IMR-90 (cell line): ENCODE measurements around the gene CCDC179. TPM values are rescaled to one million over a fixed set of nuclear protein-coding genes. Genes with fewer than 3 reads are reported as not detected.

ENCODE experiments used
- ATAC-seq: fragments of 200-7000 bp; cut with Tn5 transposase; 2 replicates; pipeline ENCODE4 v1.9.1; 2020; ENCODE audit warnings: low read depth, mild to moderate bottlenecking, moderate library complexity
- BruUV-seq: library from RNA; stranded (reverse); fragments of 400-500 nt; replicated peaks from 2 replicates; lab custom pipeline; 2021; lab: Mats Ljungman, UMichigan
- CTCF ChIA-PET: fragments of 300-600 bp; formaldehyde crosslinking; extraction: SDS; loops from one replicate; lab custom pipeline; 2021; ENCODE audit warnings: antibody characterized with exemption; lab: Yijun Ruan, JAX
- POLR2A ChIA-PET: fragments of 300-600 bp; sonication (Branson Sonifier 250); formaldehyde crosslinking; loops from one replicate; lab custom pipeline; 2022; ENCODE audit warnings: antibody characterized with exemption; ENCODE audit not compliant: unreplicated experiment; lab: Charles Lee
- DNase-seq: peaks from one replicate; pipeline ENCODE4 v3.0.0; 2013
- H2AFZ ChIP-seq: replicated peaks from 2 replicates; pipeline ENCODE3; 2013; ENCODE audit warnings: low read length, mild to moderate bottlenecking; ENCODE audit not compliant: poor library complexity
- H2AK5ac ChIP-seq: 2 replicates; pipeline ENCODE4 v1.6.1; 2013; ENCODE audit warnings: low read depth, low read length, inconsistent platforms
- H2AK9ac ChIP-seq: replicated peaks from 2 replicates; pipeline ENCODE3; 2013; ENCODE audit warnings: mild to moderate bottlenecking, low read depth, low read length, moderate library complexity; ENCODE audit not compliant: poor library complexity
- H2BK120ac ChIP-seq: 2 replicates; pipeline ENCODE4 v1.6.1; 2013; ENCODE audit warnings: low read depth, low read length, inconsistent platforms
- H2BK15ac ChIP-seq: 3 replicates; pipeline ENCODE4 v1.6.1; 2013; ENCODE audit warnings: low read depth, low read length, inconsistent platforms
- H2BK20ac ChIP-seq: 2 replicates; pipeline ENCODE4 v1.6.1; 2013; ENCODE audit warnings: low read depth, mild to moderate bottlenecking, inconsistent platforms, low read length, moderate library complexity
- H2BK5ac ChIP-seq: 2 replicates; pipeline ENCODE4 v1.6.1; 2013; ENCODE audit warnings: mild to moderate bottlenecking, low read depth, low read length, inconsistent platforms; ENCODE audit not compliant: poor library complexity, severe bottlenecking
- H3K14ac ChIP-seq: replicated peaks from 2 replicates; pipeline ENCODE4 v1.6.1; 2013; ENCODE audit warnings: low read depth, low read length, inconsistent platforms
- H3K18ac ChIP-seq: 2 replicates; pipeline ENCODE4 v1.6.1; 2013; ENCODE audit warnings: low read depth, low read length, control low read depth
- H3K23ac ChIP-seq: 2 replicates; pipeline ENCODE4 v1.6.1; 2013; ENCODE audit warnings: low read depth, low read length, inconsistent platforms
- H3K27ac ChIP-seq: 2 replicates; pipeline ENCODE4 v1.5.1; 2013; ENCODE audit warnings: mild to moderate bottlenecking, control low read depth, low read length; ENCODE audit not compliant: insufficient read depth
- H3K27me3 ChIP-seq: 2 replicates; pipeline ENCODE4 v1.6.1; 2013; ENCODE audit warnings: low read length; ENCODE audit not compliant: control insufficient read depth, insufficient read depth
- H3K36me3 ChIP-seq: 2 replicates; pipeline ENCODE4 v1.6.1; 2013; ENCODE audit warnings: low read length, mixed read lengths; ENCODE audit not compliant: control insufficient read depth, insufficient read depth
- H3K4ac ChIP-seq: 2 replicates; pipeline ENCODE4 v1.6.1; 2013; ENCODE audit warnings: low read depth, low read length, inconsistent platforms
- H3K4me1 ChIP-seq: 2 replicates; pipeline ENCODE4 v1.6.1; 2013; ENCODE audit warnings: low read length, mixed read lengths; ENCODE audit not compliant: control insufficient read depth, insufficient read depth
- H3K4me2 ChIP-seq: 2 replicates; pipeline ENCODE4 v1.6.1; 2013; ENCODE audit warnings: low read depth, mild to moderate bottlenecking, control low read depth, low read length, moderate library complexity
- H3K4me3 ChIP-seq: 2 replicates; pipeline ENCODE4 v1.5.1; 2013; ENCODE audit warnings: low read depth, mild to moderate bottlenecking, control low read depth, low read length, moderate library complexity; ENCODE audit not compliant: insufficient read depth
- H3K56ac ChIP-seq: 2 replicates; pipeline ENCODE4 v1.6.1; 2013; ENCODE audit warnings: low read length, inconsistent platforms; ENCODE audit not compliant: insufficient read depth; ENCODE audit errors: extremely low read depth
- H3K79me1 ChIP-seq, 2 experiments: 2 replicates each; pipeline ENCODE4 v1.6.1; 2013; ENCODE audit warnings: low read length in 2 of 2, inconsistent platforms in 1 of 2, low read depth in 1 of 2
- H3K9ac ChIP-seq: 2 replicates; pipeline ENCODE4 v1.6.1; 2013; ENCODE audit warnings: low read depth, low read length, control low read depth
- H3K9me1 ChIP-seq: 2 replicates; pipeline ENCODE4 v1.6.1; 2013; ENCODE audit warnings: low read length, inconsistent platforms; ENCODE audit not compliant: insufficient read depth
- H3K9me3 ChIP-seq: 2 replicates; pipeline ENCODE4 v1.6.1; 2013; ENCODE audit warnings: low read length; ENCODE audit not compliant: control insufficient read depth, insufficient read depth
- H4K20me1 ChIP-seq: 2 replicates; pipeline ENCODE4 v1.6.1; 2013; ENCODE audit warnings: low read length, inconsistent platforms; ENCODE audit not compliant: insufficient read depth
- H4K5ac ChIP-seq: 2 replicates; pipeline ENCODE4 v1.6.1; 2013; ENCODE audit warnings: mild to moderate bottlenecking, low read depth, low read length, control low read depth
- H4K8ac ChIP-seq, 2 experiments: 2 replicates each; pipeline ENCODE4 v1.6.1; 2013; ENCODE audit warnings: low read depth in 2 of 2, low read length in 2 of 2, control low read depth in 1 of 2, inconsistent platforms in 1 of 2
- H4K91ac ChIP-seq: 2 replicates; pipeline ENCODE4 v1.6.1; 2013; ENCODE audit warnings: low read depth, low read length, inconsistent platforms; ENCODE audit not compliant: insufficient read depth
- BHLHE40 ChIP-seq: fragments of 150-350 bp; IDR thresholded peaks from 2 replicates; pipeline ENCODE4 v1.6.1; 2016; ENCODE audit warnings: mild to moderate bottlenecking, low read depth, low read length
- CEBPB ChIP-seq: IDR thresholded peaks from 2 replicates; pipeline ENCODE4 v1.6.1; 2012; ENCODE audit warnings: low read depth, low read length, improper control_type of control experiment
- CHD1 ChIP-seq: IDR thresholded peaks from 2 replicates; pipeline ENCODE4 v1.6.1; 2012; ENCODE audit warnings: low read depth, low read length, improper control_type of control experiment
- CTCF ChIP-seq: conservative IDR thresholded peaks from 2 replicates; pipeline ENCODE4 v1.5.1; 2012; ENCODE audit warnings: mild to moderate bottlenecking, low read depth, low read length, improper control_type of control experiment
- ELK1 ChIP-seq: fragments of 150-350 bp; IDR thresholded peaks from 2 replicates; pipeline ENCODE4 v1.6.1; 2016; ENCODE audit warnings: low read depth, mild to moderate bottlenecking, low read length, moderate library complexity, borderline replicate concordance
- FOS ChIP-seq: fragments of 150-350 bp; IDR thresholded peaks from 2 replicates; pipeline ENCODE4 v1.6.1; 2016; ENCODE audit warnings: low read depth, low read length
- MAFK ChIP-seq: IDR thresholded peaks from 2 replicates; pipeline ENCODE4 v1.6.1; 2012; ENCODE audit warnings: low read depth, low read length, improper control_type of control experiment
- MAZ ChIP-seq: IDR thresholded peaks from 2 replicates; pipeline ENCODE4 v1.6.1; 2012; ENCODE audit warnings: low read depth, mild to moderate bottlenecking, low read length, improper control_type of control experiment, moderate library complexity, borderline replicate concordance
- MXI1 ChIP-seq: IDR thresholded peaks from 2 replicates; pipeline ENCODE4 v1.6.1; 2012; ENCODE audit warnings: low read depth, mild to moderate bottlenecking, low read length, moderate library complexity, borderline replicate concordance
- NFE2L2 ChIP-seq: fragments of 150-350 bp; IDR thresholded peaks from 2 replicates; pipeline ENCODE4 v1.6.1; 2016; ENCODE audit warnings: low read depth, mild to moderate bottlenecking, low read length
- POLR2A ChIP-seq: IDR thresholded peaks from 2 replicates; pipeline ENCODE4 v1.6.1; 2012; ENCODE audit warnings: mild to moderate bottlenecking, low read depth, low read length
- RAD21 ChIP-seq: IDR thresholded peaks from 2 replicates; pipeline ENCODE4 v1.6.1; 2012; ENCODE audit warnings: low read length, improper control_type of control experiment
- RCOR1 ChIP-seq: IDR thresholded peaks from 2 replicates; pipeline ENCODE4 v1.6.1; 2012; ENCODE audit warnings: mild to moderate bottlenecking, low read length, improper control_type of control experiment; ENCODE audit not compliant: insufficient replicate concordance
- RFX5 ChIP-seq: IDR thresholded peaks from 2 replicates; pipeline ENCODE4 v1.8.0; 2012; ENCODE audit warnings: low read depth, mild to moderate bottlenecking, low read length, moderate library complexity
- SMC3 ChIP-seq: fragments of 150-350 bp; IDR thresholded peaks from 2 replicates; pipeline ENCODE4 v1.6.1; 2016; ENCODE audit warnings: low read depth, mild to moderate bottlenecking, antibody characterized with exemption, low read length, moderate library complexity
- USF2 ChIP-seq: fragments of 150-350 bp; IDR thresholded peaks from 2 replicates; pipeline ENCODE4 v1.6.1; 2017; ENCODE audit warnings: mild to moderate bottlenecking, antibody characterized with exemption, low read length, low read depth
- dilution Hi-C: fragments of 300-500 bp; cut with HindIII; formaldehyde crosslinking; loops from one replicate; pipeline ENCODE4 v1.14.3; 2018; ENCODE audit warnings: low sequenced_read_pairs; ENCODE audit not compliant: unreplicated experiment
- in situ Hi-C: fragments of 300-500 bp; cut with MboI; formaldehyde crosslinking; loops from 3 replicates; pipeline ENCODE4 v1.14.3; 2019; ENCODE audit warnings: low sequenced_read_pairs, inconsistent platforms, mixed read lengths
- intact Hi-C: fragments of 100-400 bp; cut with micrococcal nuclease; formaldehyde crosslinking; loops from 2 replicates; pipeline ENCODE4 v1.10.0; 2022
- polyA plus RNA-seq, 3 experiments: library from polyadenylated mRNA; depleted of rRNA; stranded (reverse); fragments of >200 nt; gene quantifications; 2 replicates each; pipeline ENCODE4 v1.2.3, GENCODE V29; 2012; ENCODE audit warnings: low replicate concordance in 1 of 3
- total RNA-seq: library from RNA; depleted of rRNA; stranded (reverse); fragments of >200 nt; gene quantifications from 2 replicates; pipeline ENCODE4 v1.2.3, GENCODE V29; 2012

Gene CCDC179
- total and polyA plus RNA-seq, 2 of the 4 experiments (the other 2 are of a cell fraction): not detected

GRCh38 chr11:22900764-22901486 is 40.7 kb upstream of the CCDC179 start:
- Histone ChIP-seq H3K9ac (no peak overlapping the region), H4K91ac (no peak overlapping the region), H3K4ac (no peak overlapping the region), H4K20me1 (no peaks in the 10 kb centered on the region), H3K27me3 (no peaks in the 10 kb centered on the region), H2BK5ac (no peak overlapping the region), H2BK20ac (no peak overlapping the region), H3K79me1 (no peaks in the 10 kb centered on the region), H2BK120ac (no peak overlapping the region), H3K14ac (no peak overlapping the region), H3K4me3 (no peak overlapping the region), H2AK9ac (no peak overlapping the region), H2AK5ac (no peak overlapping the region), H3K18ac (no peak overlapping the region), H3K4me2 (no peak overlapping the region), H4K8ac (no peak overlapping the region), H3K9me3 (no peaks in the 10 kb centered on the region), H3K56ac (no peak overlapping the region), H2BK15ac (no peak overlapping the region), H2AFZ (no peak overlapping the region), H3K9me1 (no peaks in the 10 kb centered on the region), H3K4me1 (peaks cover 1% of the 10 kb centered on the region; the same call in 1 of the 2 replicates), H4K5ac (no peak overlapping the region), H3K36me3 (no peaks in the 10 kb centered on the region), H3K27ac (no peak overlapping the region), H3K23ac (no peak overlapping the region)
- TF ChIP-seq CHD1 (no peak), CTCF (no peak), USF2 (no peak), BHLHE40 (no peak), RAD21 (no peak), SMC3 (no peak), FOS (no peak), MAFK (no peak), RCOR1 (no peak), MAZ (no peak), POLR2A (no peak), NFE2L2 (no peak), MXI1 (no peak), ELK1 (no peak), CEBPB (no peak), RFX5 (no peak)
- dilution Hi-C loops (no loop called here), intact Hi-C loops (no loop called here), in situ Hi-C loops (no loop called here)
- ATAC-seq: no peak
- ChIA-PET POLR2A (no interaction called here), CTCF (interaction anchor here (1.8 kb wide), 1 partner anchor 23 kb away, joined by 4 read pairs; no protein-coding TSS in a partner anchor)
- no peak for DNase-seq
- BruUV-seq: no TSS peak
